Subcutaneous adipose tissue (tissue), 4 donors: Measurements from ENCODE around the gene ZNFX1. TPM values are rescaled to one million over a fixed set of nuclear protein-coding genes. Genes with fewer than 3 reads are reported as not detected.

Source experiments
- total RNA-seq, 4 donors: library from RNA; depleted of rRNA; stranded (reverse); fragments of >200 nt; gene quantifications; one replicate each; pipeline ENCODE4 v1.1.0, GENCODE V29; 2016
- TF ChIP-seq, protein P1 (sequence below): fragments of 450-650 bp; IDR thresholded peaks from one replicate; pipeline ENCODE4 v1.5.1; 2016; ENCODE audit warnings: low read depth, mild to moderate bottlenecking, control low read depth, antibody characterized with exemption, moderate library complexity

The ZNFX1 gene
- total RNA-seq, 4 donors from 2014 or later: 35.2 to 46.2 (median 40.0) TPM

DNA sequence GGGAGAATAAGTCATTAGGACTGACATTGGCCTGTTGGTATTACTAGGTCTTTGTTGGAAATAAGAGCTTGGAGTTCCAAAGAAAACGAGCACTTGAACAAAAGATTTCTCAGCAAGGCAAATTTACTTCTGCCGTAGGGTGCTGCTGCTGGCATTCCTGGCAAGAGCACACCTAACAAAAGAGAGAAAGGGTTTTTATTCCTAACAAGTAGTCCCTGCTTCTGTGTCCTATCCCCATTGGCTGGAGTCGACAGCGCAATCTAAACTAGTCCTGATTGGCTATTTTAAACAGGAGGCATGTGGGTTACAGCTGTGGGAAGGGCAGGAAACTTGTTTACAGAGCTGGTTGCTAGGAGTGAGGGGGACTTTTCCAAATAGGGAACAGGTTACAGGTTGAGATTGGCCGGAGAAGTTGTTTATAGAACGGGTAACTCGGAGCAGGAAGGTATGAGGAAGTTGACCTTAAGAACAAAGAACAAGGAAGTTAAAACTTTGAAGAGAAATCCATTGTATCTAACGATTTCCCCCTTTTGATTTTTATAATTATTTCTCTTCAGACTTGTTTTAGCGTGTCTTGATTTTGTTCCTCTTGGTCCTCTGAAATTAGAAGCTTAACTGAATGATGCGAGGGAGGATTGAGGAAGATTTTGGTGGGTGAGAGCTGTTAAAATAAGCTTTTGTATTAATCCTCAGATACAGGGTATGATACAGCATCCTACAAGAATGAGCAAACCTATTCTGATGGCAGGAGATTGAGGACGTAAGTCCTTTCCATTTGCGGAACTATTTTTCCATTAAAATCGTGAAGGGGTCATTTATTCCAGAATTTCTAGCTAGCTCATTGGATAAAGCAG, 3.4 kb upstream of the ZNFX1 start:
- TF ChIP-seq, protein P1, sequence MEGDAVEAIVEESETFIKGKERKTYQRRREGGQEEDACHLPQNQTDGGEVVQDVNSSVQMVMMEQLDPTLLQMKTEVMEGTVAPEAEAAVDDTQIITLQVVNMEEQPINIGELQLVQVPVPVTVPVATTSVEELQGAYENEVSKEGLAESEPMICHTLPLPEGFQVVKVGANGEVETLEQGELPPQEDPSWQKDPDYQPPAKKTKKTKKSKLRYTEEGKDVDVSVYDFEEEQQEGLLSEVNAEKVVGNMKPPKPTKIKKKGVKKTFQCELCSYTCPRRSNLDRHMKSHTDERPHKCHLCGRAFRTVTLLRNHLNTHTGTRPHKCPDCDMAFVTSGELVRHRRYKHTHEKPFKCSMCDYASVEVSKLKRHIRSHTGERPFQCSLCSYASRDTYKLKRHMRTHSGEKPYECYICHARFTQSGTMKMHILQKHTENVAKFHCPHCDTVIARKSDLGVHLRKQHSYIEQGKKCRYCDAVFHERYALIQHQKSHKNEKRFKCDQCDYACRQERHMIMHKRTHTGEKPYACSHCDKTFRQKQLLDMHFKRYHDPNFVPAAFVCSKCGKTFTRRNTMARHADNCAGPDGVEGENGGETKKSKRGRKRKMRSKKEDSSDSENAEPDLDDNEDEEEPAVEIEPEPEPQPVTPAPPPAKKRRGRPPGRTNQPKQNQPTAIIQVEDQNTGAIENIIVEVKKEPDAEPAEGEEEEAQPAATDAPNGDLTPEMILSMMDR: no peak

DNA sequence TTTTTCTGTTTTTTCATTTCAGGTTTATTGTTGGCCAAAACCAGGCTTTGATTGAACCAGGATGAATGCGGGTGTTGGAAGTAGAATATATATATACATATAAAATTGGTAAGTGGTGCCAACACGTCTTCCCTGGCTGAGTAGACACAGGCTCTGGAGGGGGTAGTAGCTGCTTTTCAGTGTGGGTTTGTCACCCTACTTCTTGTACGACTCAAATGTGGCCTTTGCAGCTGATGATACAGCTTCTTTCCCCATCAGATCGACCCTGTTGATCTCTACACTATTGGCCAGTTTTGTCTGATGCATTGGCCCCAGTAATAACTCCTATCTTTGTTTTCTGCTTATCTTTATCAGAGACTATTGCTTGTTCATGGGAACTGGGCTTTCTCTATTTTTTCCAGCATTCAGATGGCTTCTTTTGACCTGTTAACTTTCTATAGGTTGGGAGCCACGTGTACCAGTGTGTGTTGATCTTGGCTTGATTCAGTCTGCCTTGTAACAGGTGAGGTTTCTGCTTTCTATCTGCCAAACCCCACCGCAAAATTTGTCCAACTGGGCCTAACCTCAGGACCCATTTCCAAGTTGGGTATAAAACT, 2.7 kb upstream of the ZNFX1 start:
- TF ChIP-seq, protein P1: no peak

DNA sequence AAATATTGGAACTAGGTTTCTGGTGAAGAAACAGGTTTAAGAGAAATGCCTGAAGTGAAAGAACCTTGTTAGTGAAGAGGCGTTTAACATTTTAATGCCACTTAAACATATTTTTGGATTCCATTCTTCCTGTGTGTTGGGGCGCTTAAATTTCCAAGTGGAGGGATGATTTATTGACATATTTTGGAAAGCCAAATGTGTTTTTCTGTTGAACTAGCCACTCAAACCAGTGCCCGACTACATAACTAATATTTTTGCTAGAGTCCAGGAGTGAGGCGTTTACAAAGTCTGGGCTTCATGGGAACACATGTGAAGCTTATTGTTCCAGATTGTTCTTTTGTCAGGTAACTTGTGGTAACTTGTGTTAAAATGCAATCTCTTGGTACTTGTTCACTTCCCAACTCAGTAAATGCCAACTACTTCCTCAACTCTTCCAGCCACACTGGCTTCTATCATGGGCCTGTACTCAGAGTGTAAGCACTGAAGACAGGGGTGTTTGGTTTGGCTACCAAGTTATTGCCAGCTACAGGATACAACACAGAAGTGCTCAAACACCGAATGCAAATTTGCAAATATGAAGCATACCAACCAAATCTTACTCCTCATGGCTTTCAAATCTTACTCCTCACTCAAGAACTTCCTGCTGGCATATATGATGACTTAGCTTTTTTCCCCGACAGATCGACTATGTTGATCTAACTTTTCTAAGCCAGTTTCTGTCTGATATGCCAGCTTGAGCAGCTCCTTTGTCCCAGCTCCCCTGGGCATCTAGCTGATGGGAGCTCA, 2.0 kb upstream of the ZNFX1 start:
- TF ChIP-seq, protein P1: no peak

DNA sequence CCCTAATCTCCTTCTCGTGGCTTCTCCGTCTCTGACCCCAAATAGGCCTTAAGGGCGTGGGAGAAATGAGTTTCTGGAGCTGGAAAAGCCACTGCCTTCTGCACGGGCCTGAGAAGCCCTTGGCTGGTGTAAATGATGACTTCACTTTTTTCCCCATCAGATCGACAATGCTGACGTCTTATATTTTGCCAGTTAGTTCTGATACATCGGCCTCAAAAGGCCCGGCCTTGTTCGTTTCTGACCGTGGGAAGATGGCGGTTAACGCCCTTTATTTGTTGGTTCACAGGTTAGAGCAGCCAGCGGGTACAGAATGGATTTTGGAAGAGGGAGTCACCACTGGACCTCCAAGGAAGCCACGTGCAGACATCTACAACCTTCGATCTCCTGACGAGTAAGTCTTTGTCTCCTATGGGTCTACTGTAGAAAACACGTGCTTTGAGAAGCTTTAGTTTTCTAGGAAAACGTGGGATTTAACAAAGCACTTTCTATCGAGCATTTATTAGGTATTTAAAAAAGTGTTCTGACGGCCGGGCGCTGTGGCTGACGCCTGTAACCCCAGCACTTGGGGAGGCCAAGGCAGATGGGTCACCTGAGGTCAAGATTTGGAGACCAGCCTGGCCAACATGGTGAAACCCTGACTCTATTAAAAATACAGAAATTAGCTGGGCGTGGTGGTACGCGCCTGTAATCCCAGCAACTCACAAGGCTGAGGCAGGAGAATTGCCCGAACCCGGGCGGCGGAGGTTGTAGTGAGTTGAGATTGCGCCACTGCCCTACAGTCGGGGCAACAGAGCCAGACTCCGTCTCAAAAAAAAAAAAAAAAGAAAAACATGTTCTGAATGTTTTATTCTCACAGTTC, 1.2 kb upstream of the ZNFX1 start:
- TF ChIP-seq, protein P1: no peak

DNA sequence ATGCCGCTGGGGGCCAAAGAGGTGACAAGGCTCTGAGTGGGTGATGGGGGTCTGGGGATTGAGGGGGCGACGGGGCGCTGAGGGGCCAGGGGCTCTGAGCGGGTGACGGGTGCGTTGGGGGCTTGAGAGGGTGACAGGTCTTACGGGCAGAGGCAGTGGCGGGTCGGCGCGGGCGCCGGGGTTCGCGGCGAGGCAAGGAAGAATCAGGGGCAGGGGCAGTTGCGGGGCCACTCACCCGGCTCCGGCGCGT, 146 bp downstream of the ZNFX1 start:
- TF ChIP-seq, protein P1: no peak

DNA sequence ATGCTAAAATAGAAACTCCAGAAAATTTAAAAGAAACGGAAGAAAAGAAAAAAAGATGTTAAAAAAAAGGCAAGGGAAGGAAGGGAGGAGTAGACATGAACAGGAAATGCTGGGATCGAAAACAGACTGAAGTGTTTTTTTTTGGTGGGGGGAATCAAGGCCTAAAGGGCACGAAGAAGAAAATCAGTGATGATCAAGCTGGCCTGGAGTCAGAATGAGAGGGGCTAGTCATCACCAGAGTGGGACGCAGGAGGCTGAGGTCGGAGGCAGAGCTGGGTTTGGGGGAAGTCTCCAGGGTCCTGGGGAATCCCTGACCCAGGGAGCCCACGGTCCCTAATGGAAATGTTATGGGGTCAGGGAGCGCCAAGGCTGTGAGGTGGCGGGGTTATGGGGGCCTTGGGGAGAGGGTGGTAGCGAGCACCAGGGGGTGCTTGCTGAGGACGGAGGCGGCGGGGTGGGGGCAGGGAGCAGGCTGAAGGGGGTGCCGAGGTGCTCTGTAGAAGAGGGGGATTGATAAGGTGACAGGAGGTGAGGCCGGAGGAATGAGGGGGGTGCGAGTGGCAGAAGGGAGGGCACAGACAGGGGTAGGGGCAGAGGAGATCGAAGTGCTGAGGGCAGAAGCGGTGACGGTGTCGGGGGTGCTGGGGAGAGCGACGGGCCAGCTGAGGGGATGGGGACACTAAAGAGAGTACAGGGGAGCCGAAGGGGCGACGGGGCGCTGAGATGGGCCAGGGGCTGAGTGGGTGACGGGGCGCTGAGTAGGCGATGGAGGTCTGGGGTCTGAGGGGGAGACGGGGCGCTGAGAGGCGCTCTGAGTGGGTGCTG, 684 bp downstream of the ZNFX1 start:
- TF ChIP-seq, protein P1: no peak
